GM12878 (cell line): ENCODE results near the gene DNASE2. TPM values are rescaled to one million over a fixed set of nuclear protein-coding genes. Genes with fewer than 3 reads are reported as not detected.
A peak's percentile ranks its signal among the peaks of the same experiment; 100 is the strongest.

ENCODE experiments used
- ASH2L ChIP-seq: fragments of 300-600, 200-600 bp; sonication (generic); IDR thresholded peaks from 2 replicates; pipeline ENCODE4 v1.6.1; 2017; ENCODE audit warnings: low read depth, mild to moderate bottlenecking, borderline replicate concordance
- HDAC6 ChIP-seq: fragments of 200-600 bp; sonication (generic); IDR thresholded peaks from one replicate; pipeline ENCODE4 v1.8.0; 2017; ENCODE audit warnings: antibody characterized with exemption; ENCODE audit not compliant: unreplicated experiment
- KAT2A ChIP-seq: conservative IDR thresholded peaks from 2 replicates; pipeline ENCODE4 v1.6.1; 2011; ENCODE audit warnings: low read depth, low read length; ENCODE audit not compliant: control insufficient read depth
- MXI1 ChIP-seq: fragments of 150-350 bp; IDR thresholded peaks from 2 replicates; pipeline ENCODE4 v1.6.1; 2011; ENCODE audit warnings: low read depth, mild to moderate bottlenecking, inconsistent platforms, low read length, improper control_type of control experiment
- MYC ChIP-seq: IDR thresholded peaks from 2 replicates; pipeline ENCODE4 v1.6.1; 2011; ENCODE audit warnings: mild to moderate bottlenecking, low read length, moderate library complexity, inconsistent platforms; ENCODE audit not compliant: insufficient read depth, insufficient replicate concordance, insufficient read length, severe bottlenecking
- RAD21 ChIP-seq: IDR thresholded peaks from 2 replicates; pipeline ENCODE4 v1.6.1; 2011; ENCODE audit warnings: mild to moderate bottlenecking, low read depth, low read length, moderate library complexity; ENCODE audit not compliant: insufficient read depth
- YY1 ChIP-seq: IDR thresholded peaks from 2 replicates; pipeline ENCODE4 v1.6.1; 2011; ENCODE audit warnings: low read depth, mild to moderate bottlenecking, low read length
- ZNF24 ChIP-seq: fragments of 450-650 bp; IDR thresholded peaks from 2 replicates; pipeline ENCODE4 v1.6.1; 2017; ENCODE audit warnings: antibody characterized with exemption, mild to moderate bottlenecking
- polyA plus RNA-seq, 11 experiments: library from polyadenylated mRNA; depleted of rRNA in 4 of 11; unstranded in 6 of 11; stranded (reverse) in 5 of 11; fragments of >200 nt; fragmentation: Nextera tagmentation in 4 of 11; fragmentation: Illumina TruSeq in 1 of 11; extraction: Ambion mirVana in 4 of 11; extraction: Trizol in 1 of 11; gene quantifications; 1 replicate in 1 of 11; 2 replicates in 10 of 11; pipeline versions ENCODE4 v1.2.1 to v1.2.3, GENCODE V29; 2011 to 2016; ENCODE audit warnings: inconsistent platforms in 2 of 11, missing spikeins in 2 of 11, low read depth in 1 of 11
- total RNA-seq, 4 experiments: library from RNA; depleted of rRNA in 3 of 4; stranded (reverse); fragments of >200 nt in 3 of 4; fragmentation: Illumina TruSeq in 1 of 4; extraction: Trizol in 1 of 4; gene quantifications; 2 replicates each; pipeline versions ENCODE4 v1.2.1 to v1.2.3, GENCODE V29; 2013 to 2021
- TF ChIP-seq, protein P1 (sequence below): IDR thresholded peaks from 2 replicates; pipeline ENCODE4 v1.6.1; 2011; ENCODE audit warnings: borderline replicate concordance, low read depth, mild to moderate bottlenecking, moderate library complexity, mixed read lengths, low read length; ENCODE audit not compliant: insufficient read depth; ENCODE audit errors: extremely low read length
- TF ChIP-seq, protein P2 (sequence below), 3 experiments: IDR thresholded peaks in 2 of 3; conservative IDR thresholded peaks in 1 of 3; 2 replicates each; pipeline ENCODE4 v1.5.1; 2011; ENCODE audit warnings: low read depth in 3 of 3, low read length in 3 of 3, mild to moderate bottlenecking in 3 of 3, control low read depth in 2 of 3, moderate library complexity in 2 of 3, inconsistent platforms in 1 of 3, mixed read lengths in 1 of 3; ENCODE audit not compliant: control insufficient read depth in 2 of 3, insufficient read depth in 1 of 3; ENCODE audit errors: extremely low read depth in 1 of 3
- TF ChIP-seq, protein P3 (sequence below): IDR thresholded peaks from 2 replicates; pipeline ENCODE4 v1.6.1; 2012; ENCODE audit warnings: low read depth, low read length, improper control_type of control experiment

DNASE2 gene
- total and polyA plus RNA-seq, 10 of the 15 experiments (the other 5 are each of a cell fraction or from before 2014, with no cell fraction given) = 4.9 to 32.1 (median 22.0) TPM

DNA sequence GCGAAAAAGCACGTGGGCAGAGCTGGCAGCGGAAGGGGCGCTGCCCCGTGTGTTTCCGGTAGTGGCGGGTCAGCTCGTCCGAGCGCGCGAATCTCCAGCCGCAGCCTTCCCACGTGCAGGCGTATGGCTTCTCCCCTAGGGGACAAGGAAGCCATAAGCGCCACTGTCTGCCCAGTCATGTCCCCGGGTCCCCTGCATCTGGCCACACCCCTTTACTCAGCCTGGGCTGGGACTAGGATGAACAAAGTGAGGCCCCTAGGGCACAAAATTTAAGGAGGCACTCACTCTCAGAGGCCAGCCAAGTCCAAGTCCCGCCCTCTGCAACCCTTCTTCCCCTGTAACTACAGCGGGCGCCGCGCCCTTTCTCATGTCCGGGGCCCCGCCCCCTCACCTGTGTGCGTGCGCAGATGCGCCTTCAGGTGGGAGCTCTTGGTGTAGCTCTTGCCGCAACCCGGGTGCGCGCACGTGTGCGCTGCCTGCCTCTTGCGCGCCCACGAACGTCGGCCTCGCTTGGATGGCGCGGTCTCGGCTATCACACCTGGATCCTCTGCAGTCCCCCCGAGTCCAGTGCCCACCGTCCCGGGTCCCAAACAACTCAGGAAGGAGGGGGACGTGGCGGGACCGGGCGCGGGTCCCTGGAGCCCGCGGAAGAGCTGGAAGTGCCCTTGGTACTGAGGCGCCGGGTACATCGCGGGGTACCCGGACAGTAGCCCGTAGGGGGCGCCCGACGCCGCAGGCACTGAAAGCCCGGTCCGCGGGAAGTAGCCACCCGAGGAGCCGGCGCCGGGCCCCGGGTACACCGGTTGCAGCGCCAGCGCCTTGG is 3.9 kb upstream of the DNASE2 start (continued):
- TF ChIP-seq MXI1 (peak; percentile 8; the same call in 1 of the 2 replicates), MYC (peak; percentile 40), KAT2A (no peak), ZNF24 (no peak), YY1 (peak; percentile 44; the same call in 1 of the 2 replicates), ASH2L (no peak), RAD21 (peak; percentile 62), HDAC6 (peak; percentile 94)
- TF ChIP-seq, protein P1, sequence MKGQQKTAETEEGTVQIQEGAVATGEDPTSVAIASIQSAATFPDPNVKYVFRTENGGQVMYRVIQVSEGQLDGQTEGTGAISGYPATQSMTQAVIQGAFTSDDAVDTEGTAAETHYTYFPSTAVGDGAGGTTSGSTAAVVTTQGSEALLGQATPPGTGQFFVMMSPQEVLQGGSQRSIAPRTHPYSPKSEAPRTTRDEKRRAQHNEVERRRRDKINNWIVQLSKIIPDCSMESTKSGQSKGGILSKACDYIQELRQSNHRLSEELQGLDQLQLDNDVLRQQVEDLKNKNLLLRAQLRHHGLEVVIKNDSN = peak; percentile 28
- TF ChIP-seq, protein P2, sequence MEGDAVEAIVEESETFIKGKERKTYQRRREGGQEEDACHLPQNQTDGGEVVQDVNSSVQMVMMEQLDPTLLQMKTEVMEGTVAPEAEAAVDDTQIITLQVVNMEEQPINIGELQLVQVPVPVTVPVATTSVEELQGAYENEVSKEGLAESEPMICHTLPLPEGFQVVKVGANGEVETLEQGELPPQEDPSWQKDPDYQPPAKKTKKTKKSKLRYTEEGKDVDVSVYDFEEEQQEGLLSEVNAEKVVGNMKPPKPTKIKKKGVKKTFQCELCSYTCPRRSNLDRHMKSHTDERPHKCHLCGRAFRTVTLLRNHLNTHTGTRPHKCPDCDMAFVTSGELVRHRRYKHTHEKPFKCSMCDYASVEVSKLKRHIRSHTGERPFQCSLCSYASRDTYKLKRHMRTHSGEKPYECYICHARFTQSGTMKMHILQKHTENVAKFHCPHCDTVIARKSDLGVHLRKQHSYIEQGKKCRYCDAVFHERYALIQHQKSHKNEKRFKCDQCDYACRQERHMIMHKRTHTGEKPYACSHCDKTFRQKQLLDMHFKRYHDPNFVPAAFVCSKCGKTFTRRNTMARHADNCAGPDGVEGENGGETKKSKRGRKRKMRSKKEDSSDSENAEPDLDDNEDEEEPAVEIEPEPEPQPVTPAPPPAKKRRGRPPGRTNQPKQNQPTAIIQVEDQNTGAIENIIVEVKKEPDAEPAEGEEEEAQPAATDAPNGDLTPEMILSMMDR (IDR thresholded peaks at IDR 0.05 in 2 of 3, conservative IDR thresholded peaks at IDR 0.05 in 1 of 3; ENCODE audit: control insufficient read depth in 2 of 3, extremely low read depth in 1 of 3, insufficient read depth in 1 of 3, low read depth in 3 of 3, low read length in 3 of 3) = peak; percentile 68 to 75 (median 71)
- TF ChIP-seq, protein P3, sequence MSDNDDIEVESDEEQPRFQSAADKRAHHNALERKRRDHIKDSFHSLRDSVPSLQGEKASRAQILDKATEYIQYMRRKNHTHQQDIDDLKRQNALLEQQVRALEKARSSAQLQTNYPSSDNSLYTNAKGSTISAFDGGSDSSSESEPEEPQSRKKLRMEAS = peak; percentile 36; the same call in 1 of the 2 replicates
- TF ChIP-seq, all 136 proteins: peak for 20
